ENCODE data around the gene LRRC15.

LRRC15 gene

GRCh38 chr3:194323785-194324735 is 45.5 kb downstream of the LRRC15 start:
- H3K4me1 ChIP-seq (ENCODE audit: control insufficient read depth, low read length) = no peaks in the 10 kb centered on the region

GRCh38 chr3:194322678-194323211 is 46.8 kb downstream of the LRRC15 start:
- Histone ChIP-seq H3K79me2 (ENCODE audit: control insufficient read depth, low read length) (no peaks in the 10 kb centered on the region), H3K27me3 (ENCODE audit: control insufficient read depth, low read length) (peaks cover 28% of the 10 kb centered on the region), H3K9me3 (ENCODE audit: control insufficient read depth, insufficient read depth, low read length) (peaks cover 44% of the 10 kb centered on the region), H3K4me2 (ENCODE audit: low read length) (no peak overlapping the region), H3K9me2 (replicated peaks; ENCODE audit: control insufficient read depth, low read length) (no peaks in the 10 kb centered on the region), H3K36me3 (ENCODE audit: control insufficient read depth, low read length) (no peaks in the 10 kb centered on the region), H4K20me1 (ENCODE audit: control insufficient read depth, insufficient read depth, low read depth, low read length) (no peaks in the 10 kb centered on the region), H3K4me1 (ENCODE audit: control insufficient read depth, low read length) (no peaks in the 10 kb centered on the region), H3K4me3 (ENCODE audit: low read length) (no peak overlapping the region), H3F3A (ENCODE audit: control insufficient read depth, insufficient read depth) (peaks cover 17% of the 10 kb centered on the region), H3K27ac (ENCODE audit: low read depth, low read length) (no peak overlapping the region)
- TF ChIP-seq CTCF (IDR thresholded peaks at IDR 0.05; ENCODE audit: low read depth, low read length, poor library complexity, severe bottlenecking) (no peak), EZH2phosphoT487 (IDR thresholded peaks at IDR 0.05; ENCODE audit: borderline replicate concordance, low read length) (no peak)

More at GRCh38 chr3:194323785-194324735, 45.5 kb downstream of the LRRC15 start:
- no peak overlapping the region for H3K4me2 ChIP-seq (ENCODE audit: low read length)
- no peaks in the 10 kb centered on the region for H3K36me3 ChIP-seq (ENCODE audit: control insufficient read depth, low read length)
- TF ChIP-seq EZH2phosphoT487 (IDR thresholded peaks at IDR 0.05; ENCODE audit: borderline replicate concordance, low read length) (no peak), CTCF (IDR thresholded peaks at IDR 0.05; ENCODE audit: low read depth, low read length, poor library complexity, severe bottlenecking) (no peak)
- H3K27ac ChIP-seq (ENCODE audit: low read depth, low read length) = no peak overlapping the region
- H4K20me1 ChIP-seq (ENCODE audit: control insufficient read depth, insufficient read depth, low read depth, low read length) = no peaks in the 10 kb centered on the region
- peaks cover 17% of the 10 kb centered on the region for H3K27me3 ChIP-seq (ENCODE audit: control insufficient read depth, low read length)
- H3K9me2 ChIP-seq (replicated peaks; ENCODE audit: control insufficient read depth, low read length) = no peaks in the 10 kb centered on the region
- H3F3A ChIP-seq (ENCODE audit: control insufficient read depth, insufficient read depth) = peaks cover 17% of the 10 kb centered on the region
- H3K4me3 ChIP-seq (ENCODE audit: low read length) = no peak overlapping the region
- no peaks in the 10 kb centered on the region for H3K79me2 ChIP-seq (ENCODE audit: control insufficient read depth, low read length)
- H3K9me3 ChIP-seq (ENCODE audit: control insufficient read depth, insufficient read depth, low read length) = peaks cover 36% of the 10 kb centered on the region

GRCh38 chr3:194321693-194322640 is 47.6 kb downstream of the LRRC15 start:
- H3K79me2 ChIP-seq (ENCODE audit: control insufficient read depth, low read length) = no peaks in the 10 kb centered on the region
- H3K9me3 ChIP-seq (ENCODE audit: control insufficient read depth, insufficient read depth, low read length) = peaks cover 36% of the 10 kb centered on the region
- H3K4me1 ChIP-seq (ENCODE audit: control insufficient read depth, low read length) = no peaks in the 10 kb centered on the region
- H3K27me3 ChIP-seq (ENCODE audit: control insufficient read depth, low read length) = peaks cover 35% of the 10 kb centered on the region
- H3K4me3 ChIP-seq (ENCODE audit: low read length) = no peak overlapping the region
- no peak overlapping the region for H3K4me2 ChIP-seq (ENCODE audit: low read length)
- no peaks in the 10 kb centered on the region for H3K9me2 ChIP-seq (replicated peaks; ENCODE audit: control insufficient read depth, low read length)
- no peaks in the 10 kb centered on the region for H3K36me3 ChIP-seq (ENCODE audit: control insufficient read depth, low read length)
- TF ChIP-seq EZH2phosphoT487 (IDR thresholded peaks at IDR 0.05; ENCODE audit: borderline replicate concordance, low read length) (no peak), CTCF (IDR thresholded peaks at IDR 0.05; ENCODE audit: low read depth, low read length, poor library complexity, severe bottlenecking) (no peak)
- H4K20me1 ChIP-seq (ENCODE audit: control insufficient read depth, insufficient read depth, low read depth, low read length) = no peaks in the 10 kb centered on the region
- no peak overlapping the region for H3K27ac ChIP-seq (ENCODE audit: low read depth, low read length)
- H3F3A ChIP-seq (ENCODE audit: control insufficient read depth, insufficient read depth) = peaks cover 10% of the 10 kb centered on the region

All from DOHH2 (cell line).